CD14-positive monocyte (primary cell): ENCODE results near the gene CHRM4. TPM values are rescaled to one million over a fixed set of nuclear protein-coding genes. Genes with fewer than 3 reads are reported as not detected.

Source experiments
- DNase-seq, 3 donors: peaks; one replicate each; pipeline ENCODE4 v3.0.0-alpha.2; 2011 to 2022
- H2AFZ ChIP-seq: 2 replicates; pipeline ENCODE4 v1.6.0; 2012; ENCODE audit warnings: mild to moderate bottlenecking, low read depth, low read length, inconsistent platforms; ENCODE audit not compliant: insufficient read depth, poor library complexity, severe bottlenecking
- H3K27ac ChIP-seq, 2 donors: 1 replicate in 1 of 2; 2 replicates in 1 of 2; pipeline ENCODE4 v1.5.1; 2012 to 2013; ENCODE audit warnings: low read length in 2 of 2, control low read depth in 1 of 2, inconsistent platforms in 1 of 2, low read depth in 1 of 2, mild to moderate bottlenecking in 1 of 2
- H3K27me3 ChIP-seq, 2 donors: one replicate each; pipeline versions ENCODE4 v1.6.0 to v1.6.1; 2011 to 2013; ENCODE audit warnings: low read length in 2 of 2; ENCODE audit not compliant: control insufficient read depth in 2 of 2, insufficient read depth in 2 of 2
- H3K36me3 ChIP-seq, 2 donors: replicated peaks in 1 of 2; 1 replicate in 1 of 2; 2 replicates in 1 of 2; pipeline versions ENCODE4 v1.5.1 to v1.6.1; 2012 to 2013; ENCODE audit warnings: low read length in 2 of 2, control low read depth in 1 of 2, inconsistent platforms in 1 of 2, mild to moderate bottlenecking in 1 of 2; ENCODE audit not compliant: insufficient read depth in 2 of 2, control insufficient read depth in 1 of 2
- H3K4me1 ChIP-seq, 2 donors: 1 replicate in 1 of 2; 2 replicates in 1 of 2; pipeline versions ENCODE4 v1.5.1 to v1.6.1; 2012 to 2013; ENCODE audit warnings: low read length in 2 of 2, control low read depth in 1 of 2, inconsistent platforms in 1 of 2, mild to moderate bottlenecking in 1 of 2, moderate library complexity in 1 of 2; ENCODE audit not compliant: insufficient read depth in 2 of 2, control insufficient read depth in 1 of 2
- H3K4me2 ChIP-seq: replicated peaks from 2 replicates; pipeline ENCODE3; 2012; ENCODE audit warnings: low read length, moderate library complexity, mild to moderate bottlenecking; ENCODE audit not compliant: poor library complexity, severe bottlenecking; ENCODE audit errors: extremely low read depth
- H3K4me3 ChIP-seq, 3 experiments: fragments of 200-600 bp in 1 of 3; sonication (generic) in 1 of 3; replicated peaks in 1 of 3; 1 replicate in 2 of 3; 2 replicates in 1 of 3; pipeline ENCODE4 v1.5.1; 2011 to 2013; ENCODE audit warnings: low read length in 3 of 3, mild to moderate bottlenecking in 3 of 3, control low read depth in 2 of 3, low read depth in 2 of 3, inconsistent platforms in 1 of 3, moderate library complexity in 1 of 3
- H3K79me2 ChIP-seq: 2 replicates; pipeline ENCODE4 v1.6.0; 2012; ENCODE audit warnings: mild to moderate bottlenecking, control low read depth, inconsistent platforms, low read length, moderate library complexity; ENCODE audit not compliant: insufficient read depth
- H3K9ac ChIP-seq: 2 replicates; pipeline ENCODE4 v1.6.0; 2017; ENCODE audit warnings: low read length, mild to moderate bottlenecking; ENCODE audit not compliant: insufficient read depth, poor library complexity, severe bottlenecking
- H3K9me3 ChIP-seq, 2 donors: replicated peaks in 1 of 2; 1 replicate in 1 of 2; 2 replicates in 1 of 2; pipeline versions ENCODE4 v1.5.1 to v1.6.1; 2012 to 2013; ENCODE audit warnings: low read length in 2 of 2, control low read depth in 1 of 2; ENCODE audit not compliant: control insufficient read depth in 1 of 2, insufficient read depth in 1 of 2
- H4K20me1 ChIP-seq: 2 replicates; pipeline ENCODE4 v1.6.0; 2012; ENCODE audit warnings: mild to moderate bottlenecking, low read length, control low read depth, moderate library complexity; ENCODE audit not compliant: insufficient read depth
- H3K27ac Mint-ChIP-seq, 7 donors: one replicate each; pipeline ENCODE4 v1.8.0; 2020; ENCODE audit warnings: mild to moderate bottlenecking in 7 of 7, mixed read lengths in 7 of 7, moderate library complexity in 6 of 7, inconsistent platforms in 2 of 7
- H3K27me3 Mint-ChIP-seq, 3 donors: one replicate each; pipeline ENCODE4 v1.8.0; 2021 to 2022; ENCODE audit warnings: low read depth in 3 of 3, mild to moderate bottlenecking in 3 of 3, mixed read lengths in 3 of 3, moderate library complexity in 3 of 3, inconsistent platforms in 1 of 3
- H3K36me3 Mint-ChIP-seq, 2 donors: one replicate each; pipeline ENCODE4 v1.8.0; 2020; ENCODE audit warnings: mixed read lengths in 2 of 2, inconsistent platforms in 1 of 2, mild to moderate bottlenecking in 1 of 2
- H3K4me1 Mint-ChIP-seq: one replicate; pipeline ENCODE4 v1.8.0; 2020; ENCODE audit warnings: mild to moderate bottlenecking, mixed read lengths
- H3K4me3 Mint-ChIP-seq, 2 donors: one replicate each; pipeline ENCODE4 v1.8.0; 2020; ENCODE audit warnings: mild to moderate bottlenecking in 2 of 2, mixed read lengths in 2 of 2, moderate library complexity in 1 of 2
- H3K9me3 Mint-ChIP-seq, 7 donors: one replicate each; pipeline ENCODE4 v1.8.0; 2020 to 2022; ENCODE audit warnings: mixed read lengths in 7 of 7, mild to moderate bottlenecking in 6 of 7, moderate library complexity in 6 of 7, inconsistent platforms in 2 of 7
- CTCF ChIP-seq: fragments of 200-600 bp; IDR thresholded peaks from one replicate; pipeline ENCODE4 v1.8.0; 2022; ENCODE audit warnings: antibody characterized with exemption, mild to moderate bottlenecking
- WGBS: methylation state at CpG from one replicate; pipeline ENCODE4 v1.1.5; 2013; ENCODE audit warnings: missing lambda C conversion rate; ENCODE audit not compliant: insufficient coverage; 5-methylcytosine and 5-hydroxymethylcytosine counted together
- intact Hi-C, 2 donors: fragments of 100-400 bp; cut with micrococcal nuclease; formaldehyde crosslinking; loops; one replicate each; pipeline versions ENCODE4 v1.15.0 to v1.15.1; 2023
- polyA plus RNA-seq, 3 donors: library from polyadenylated mRNA; depleted of rRNA in 1 of 3; unstranded in 2 of 3; stranded (reverse) in 1 of 3; fragments of 300-500 nt in 2 of 3; fragments of >200 nt in 1 of 3; fragmentation: Illumina TruSeq in 2 of 3; gene quantifications; 1 replicate in 2 of 3; 2 replicates in 1 of 3; pipeline ENCODE4 v1.2.3, GENCODE V29; 2012 to 2021

The CHRM4 gene
- polyA plus RNA-seq, 3 donors: 0.15 to 0.57 TPM; not detected in 1

GRCh38 chr11:46413760-46414465 lies 22.3 kb upstream of the CHRM4 start:
- DNase-seq: no peak

GRCh38 chr11:46410021-46410420 lies 18.4 kb upstream of the CHRM4 start:
- H3K4me1 Mint-ChIP-seq: no peaks in the 10 kb centered on the region
- Histone ChIP-seq H3K27me3 (no peaks in the 10 kb centered on the region), H3K4me2 (no peak overlapping the region), H3K9ac (no peak overlapping the region), H2AFZ (no peak overlapping the region), H3K27ac (no peak overlapping the region), H3K79me2 (no peaks in the 10 kb centered on the region), H4K20me1 (no peaks in the 10 kb centered on the region), H3K36me3 (peaks cover 49 to 75% of the 10 kb centered on the region in 2 donors), H3K4me1 (no peaks in the 10 kb centered on the region), H3K4me3 (no peak overlapping the region), H3K9me3 (no peaks in the 10 kb centered on the region)
- H3K4me3 Mint-ChIP-seq: no peak overlapping the region
- no peaks in the 10 kb centered on the region for H3K27me3 Mint-ChIP-seq
- no peaks in the 10 kb centered on the region for H3K9me3 Mint-ChIP-seq
- intact Hi-C loops: no loop called here
- WGBS: no CpG with 5 or more reads among the region's 5 CpGs
- H3K27ac Mint-ChIP-seq: peak overlapping the region in 1 of 7 donors; percentile 30
- DNase-seq: no peak
- no peak for TF ChIP-seq CTCF
- peaks cover 60 to 72% of the 10 kb centered on the region in 2 donors for H3K36me3 Mint-ChIP-seq

More at GRCh38 chr11:46413760-46414465, 22.3 kb upstream of the CHRM4 start:
- Histone ChIP-seq H3K79me2 (no peaks in the 10 kb centered on the region), H3K9ac (no peak overlapping the region), H3K9me3 (no peaks in the 10 kb centered on the region), H3K4me3 (no peak overlapping the region), H3K36me3 (peaks cover 53 to 78% of the 10 kb centered on the region in 2 donors), H3K27me3 (no peaks in the 10 kb centered on the region), H2AFZ (no peak overlapping the region), H4K20me1 (no peaks in the 10 kb centered on the region), H3K4me1 (no peaks in the 10 kb centered on the region), H3K27ac (no peak overlapping the region), H3K4me2 (no peak overlapping the region)
- Mint-ChIP-seq H3K9me3 (no peaks in the 10 kb centered on the region), H3K27me3 (no peaks in the 10 kb centered on the region), H3K36me3 (peaks cover 63 to 74% of the 10 kb centered on the region in 2 donors), H3K27ac (no peak overlapping the region), H3K4me1 (no peaks in the 10 kb centered on the region), H3K4me3 (no peak overlapping the region)
- 96% methylated on average over 8 of the region's 9 CpGs for WGBS
- no peak for TF ChIP-seq CTCF
- intact Hi-C loops: no loop called here
